ENCODE measurements around the gene CPB1.

GRCh38 chr3:148827585-148827984 lies at the start of gene CPB1:
- TF ChIP-seq CTCF (IDR thresholded peaks at IDR 0.05) = no peak
- TF ChIP-seq POLR2A (IDR thresholded peaks at IDR 0.05) = no peak
